ENCODE data around the gene CYBC1.
"Not testable (repeated sequence)": the region's sequence is repeated elsewhere in the genome, so short reads cannot be mapped to it uniquely, and the experiment has no call there.

CYBC1 gene

DNA sequence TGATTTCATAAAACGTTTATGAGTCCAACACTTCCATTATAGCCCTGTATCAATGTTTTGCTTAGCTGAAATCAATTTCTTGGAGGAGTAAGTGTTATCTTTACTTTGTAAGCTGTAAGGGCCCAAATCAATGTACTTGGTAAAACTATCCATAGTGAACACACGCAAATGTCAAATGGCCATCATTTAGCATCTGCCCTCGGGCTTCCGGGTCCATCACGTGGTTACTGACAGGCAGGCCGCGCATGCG is 7.3 kb upstream of the CYBC1 start:
- no peak for FAIRE-seq
- no peak for DNase-seq (ENCODE audit: insufficient read length)
- TF ChIP-seq TAF1 (IDR thresholded peaks at IDR 0.05; ENCODE audit: borderline replicate concordance, low read depth, low read length) (no peak; the same call in 1 of the 2 replicates), POLR2A (IDR thresholded peaks at IDR 0.05; ENCODE audit: low read depth, low read length) (no peak; the same call in 1 of the 2 replicates), POLR2AphosphoS5 (IDR thresholded peaks at IDR 0.05; ENCODE audit: low read depth, low read length) (no peak)

DNA sequence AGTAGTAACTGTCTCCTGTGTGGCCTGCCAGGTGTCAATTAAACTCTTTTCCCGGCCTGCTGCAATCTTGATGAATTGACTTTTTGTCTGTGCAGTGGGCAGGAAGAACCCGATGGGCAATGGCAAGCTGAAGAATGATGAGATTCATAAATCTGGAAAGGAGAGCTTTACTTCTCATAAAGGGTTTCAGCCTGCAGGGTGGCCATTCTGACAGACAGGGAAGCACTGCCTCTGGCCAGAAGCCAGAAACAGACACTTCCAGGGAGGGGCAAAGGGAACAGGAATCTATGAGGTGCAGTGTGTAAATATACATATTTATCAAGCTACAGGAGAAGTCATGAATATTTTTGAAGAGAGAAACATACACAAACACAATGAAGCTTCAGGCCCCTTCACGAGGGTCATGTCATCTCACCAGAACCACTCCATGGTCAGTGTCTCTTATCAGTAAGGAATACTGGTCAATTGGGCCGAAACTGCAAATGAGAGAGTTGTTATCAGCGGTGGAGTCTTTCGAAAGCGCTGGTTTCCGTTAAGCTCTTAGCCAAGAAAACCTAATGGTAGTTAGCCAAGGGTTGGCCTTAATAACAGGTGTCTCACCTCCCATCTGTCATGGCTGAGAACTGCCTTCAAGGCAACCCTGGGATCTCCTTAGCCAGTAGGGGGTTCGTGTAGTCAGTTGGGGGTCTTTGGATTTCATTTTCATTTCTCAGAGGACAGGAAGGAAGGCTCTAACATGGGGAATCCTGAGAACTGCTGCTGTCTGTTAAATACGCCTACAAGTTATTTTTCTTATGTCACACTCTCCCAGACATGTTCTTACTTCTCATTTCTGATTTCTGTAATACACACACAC is 6.7 kb upstream of the CYBC1 start:
- DNase-seq (ENCODE audit: insufficient read length), result no peak
- no peak for FAIRE-seq

GRCh38 chr17:82453706-82454105 is 3.2 kb upstream of the CYBC1 start:
- DNase-seq (ENCODE audit: insufficient read length); FAIRE-seq: not testable (repeated sequence)

More for the DNA sequence above, 6.7 kb upstream of the CYBC1 start:
- TF ChIP-seq TAF1 (IDR thresholded peaks at IDR 0.05; ENCODE audit: borderline replicate concordance, low read depth, low read length), result no peak
- no peak for TF ChIP-seq POLR2A (IDR thresholded peaks at IDR 0.05; ENCODE audit: low read depth, low read length)
- TF ChIP-seq POLR2AphosphoS5 (IDR thresholded peaks at IDR 0.05; ENCODE audit: low read depth, low read length), result no peak

DNA sequence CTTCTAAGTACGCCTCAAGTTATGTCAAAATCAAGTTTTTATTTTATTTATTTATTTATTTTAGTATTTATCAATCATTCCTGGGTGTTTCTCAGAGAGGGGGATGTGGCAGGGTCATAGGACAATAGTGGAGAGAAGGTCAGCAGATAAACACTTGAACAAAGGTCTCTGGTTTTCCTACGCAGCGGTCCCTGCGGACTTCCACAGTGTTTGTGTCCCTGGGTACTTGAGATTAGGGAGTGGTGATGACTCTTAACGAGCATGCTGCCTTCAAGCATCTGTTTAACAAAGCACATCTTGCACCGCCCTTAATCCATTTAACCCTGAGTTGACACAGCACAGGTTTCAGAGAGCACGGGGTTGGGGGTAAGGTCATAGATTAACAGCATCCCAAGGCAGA is 2.6 kb upstream of the CYBC1 start:
- not testable (repeated sequence) for DNase-seq (ENCODE audit: insufficient read length); FAIRE-seq

DNA sequence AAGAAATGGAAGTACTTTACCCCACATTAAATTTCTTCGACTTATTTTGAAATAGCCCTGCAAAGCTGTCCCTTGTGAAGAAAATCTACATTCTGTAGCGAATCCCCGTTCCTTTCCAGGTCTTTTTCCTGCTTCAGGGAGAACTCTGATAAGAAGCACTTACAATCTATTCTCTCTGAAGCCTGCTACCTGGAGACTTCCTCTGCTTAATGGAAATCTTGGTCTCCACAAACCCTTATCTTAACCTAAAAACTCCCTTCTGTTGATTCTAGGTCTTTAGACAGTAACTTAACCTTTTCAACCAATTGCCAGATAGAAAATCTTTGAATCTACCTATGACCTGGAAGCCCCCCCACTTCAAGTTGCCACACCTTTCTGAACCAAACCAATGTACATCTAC is 1.6 kb upstream of the CYBC1 start:
- TF ChIP-seq POLR2A (IDR thresholded peaks at IDR 0.05; ENCODE audit: low read depth, low read length) (no peak), TAF1 (IDR thresholded peaks at IDR 0.05; ENCODE audit: borderline replicate concordance, low read depth, low read length) (no peak), POLR2AphosphoS5 (IDR thresholded peaks at IDR 0.05; ENCODE audit: low read depth, low read length) (no peak)
- FAIRE-seq (no peak), DNase-seq (ENCODE audit: insufficient read length) (no peak)

- DNase-seq (ENCODE audit: insufficient read length) (no peak), FAIRE-seq (no peak)
- TF ChIP-seq TAF1 (IDR thresholded peaks at IDR 0.05; ENCODE audit: borderline replicate concordance, low read depth, low read length) (no peak), POLR2AphosphoS5 (IDR thresholded peaks at IDR 0.05; ENCODE audit: low read depth, low read length) (no peak), POLR2A (IDR thresholded peaks at IDR 0.05; ENCODE audit: low read depth, low read length) (no peak)
Measured at GRCh38 chr17:82449883-82450356, 632 bp downstream of the CYBC1 start.

DNA sequence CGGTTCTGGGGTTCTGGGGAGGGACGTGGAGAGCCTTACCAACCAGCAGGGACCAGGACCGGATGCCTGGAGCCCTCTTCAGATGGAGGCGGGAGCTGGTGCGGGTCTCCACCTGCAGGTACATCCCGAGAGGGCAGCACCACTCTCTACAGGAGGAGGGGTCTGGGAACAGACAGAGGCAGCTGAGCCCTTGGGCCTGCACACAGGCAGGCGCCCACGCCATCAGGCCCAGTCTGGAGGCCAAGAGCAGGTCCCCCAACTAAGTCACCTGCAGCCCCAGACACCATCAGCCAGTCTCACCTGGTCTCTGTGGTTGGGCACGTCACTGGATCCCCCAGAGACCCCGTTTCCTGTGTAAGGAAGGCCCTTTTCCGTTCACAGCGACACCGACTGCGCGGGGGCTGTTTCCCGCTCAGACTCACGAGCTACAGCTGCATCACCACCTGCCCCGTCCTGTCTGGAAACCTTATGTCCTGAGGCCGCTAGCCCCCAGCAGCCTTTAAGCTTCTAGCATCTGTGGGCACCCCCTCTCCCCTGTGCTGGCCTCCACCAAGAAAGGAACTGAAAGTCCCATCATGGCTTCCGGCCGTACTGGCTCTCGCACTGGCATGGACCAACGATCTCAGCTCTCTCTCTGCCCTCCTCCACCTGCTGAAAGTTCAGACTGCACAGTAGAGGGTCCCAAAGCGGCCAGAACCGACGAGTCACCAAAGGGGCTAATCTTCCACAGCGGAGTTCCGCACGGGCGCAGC is 1.2 kb downstream of the CYBC1 start:
- DNase-seq (ENCODE audit: insufficient read length) (peak; percentile 66), FAIRE-seq (peak; percentile 87)
- TF ChIP-seq TAF1 (IDR thresholded peaks at IDR 0.05; ENCODE audit: borderline replicate concordance, low read depth, low read length) (peak; percentile 66; the same call in 1 of the 2 replicates), POLR2A (IDR thresholded peaks at IDR 0.05; ENCODE audit: low read depth, low read length) (peak; percentile 95), POLR2AphosphoS5 (IDR thresholded peaks at IDR 0.05; ENCODE audit: low read depth, low read length) (peak; percentile 95)

- DNase-seq (ENCODE audit: insufficient read length) (no peak), FAIRE-seq (no peak)
- no peak for TF ChIP-seq TAF1 (IDR thresholded peaks at IDR 0.05; ENCODE audit: borderline replicate concordance, low read depth, low read length)
- no peak for TF ChIP-seq POLR2A (IDR thresholded peaks at IDR 0.05; ENCODE audit: low read depth, low read length)
- TF ChIP-seq POLR2AphosphoS5 (IDR thresholded peaks at IDR 0.05; ENCODE audit: low read depth, low read length), result no peak
Measured at GRCh38 chr17:82447876-82448275, 2.7 kb downstream of the CYBC1 start.

DNA sequence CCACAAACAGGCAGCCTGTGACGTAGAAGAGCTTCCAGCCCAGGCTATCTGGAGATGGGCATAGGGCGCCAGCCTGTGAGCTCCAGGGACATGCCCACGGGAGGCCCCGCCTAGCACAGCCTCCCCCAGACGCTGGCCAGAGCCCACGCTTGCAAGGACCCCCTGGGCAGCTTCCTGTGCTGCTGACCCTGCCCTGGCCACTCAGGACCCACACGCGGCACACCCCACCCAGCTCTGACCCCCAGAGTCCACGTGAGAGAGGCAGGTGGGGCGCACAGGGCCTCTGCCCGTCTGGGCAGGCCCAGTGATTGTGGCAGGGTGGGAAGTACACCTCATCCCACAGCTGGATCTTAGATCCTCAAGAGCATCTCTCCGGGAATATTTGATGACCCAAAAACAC is 3.9 kb downstream of the CYBC1 start:
- DNase-seq (ENCODE audit: insufficient read length), result no peak
- TF ChIP-seq TAF1 (IDR thresholded peaks at IDR 0.05; ENCODE audit: borderline replicate concordance, low read depth, low read length) (no peak), POLR2AphosphoS5 (IDR thresholded peaks at IDR 0.05; ENCODE audit: low read depth, low read length) (no peak), POLR2A (IDR thresholded peaks at IDR 0.05; ENCODE audit: low read depth, low read length) (no peak; the same call in 1 of the 2 replicates)
- no peak for FAIRE-seq

DNA sequence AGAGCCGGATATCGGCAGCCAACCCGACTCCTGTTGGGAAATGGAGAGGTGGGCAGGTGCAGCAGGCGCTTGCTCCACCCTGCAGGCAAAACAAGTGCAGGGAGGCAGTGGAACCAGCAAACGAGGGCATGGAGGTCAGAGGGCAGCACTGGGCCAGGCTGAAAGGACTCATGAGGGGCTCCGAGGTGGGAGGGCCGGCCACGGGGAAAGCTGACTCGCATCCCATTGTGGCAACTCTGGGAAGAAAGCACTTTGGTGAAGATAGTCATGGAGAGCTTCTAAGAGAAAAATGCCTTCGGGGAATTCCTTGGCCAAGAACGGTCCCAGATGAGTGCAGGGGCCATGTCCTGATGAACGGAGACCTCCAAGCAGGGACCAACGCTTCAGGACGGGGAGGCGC is 4.4 kb downstream of the CYBC1 start:
- DNase-seq (ENCODE audit: insufficient read length), result no peak
- FAIRE-seq, result no peak

DNA sequence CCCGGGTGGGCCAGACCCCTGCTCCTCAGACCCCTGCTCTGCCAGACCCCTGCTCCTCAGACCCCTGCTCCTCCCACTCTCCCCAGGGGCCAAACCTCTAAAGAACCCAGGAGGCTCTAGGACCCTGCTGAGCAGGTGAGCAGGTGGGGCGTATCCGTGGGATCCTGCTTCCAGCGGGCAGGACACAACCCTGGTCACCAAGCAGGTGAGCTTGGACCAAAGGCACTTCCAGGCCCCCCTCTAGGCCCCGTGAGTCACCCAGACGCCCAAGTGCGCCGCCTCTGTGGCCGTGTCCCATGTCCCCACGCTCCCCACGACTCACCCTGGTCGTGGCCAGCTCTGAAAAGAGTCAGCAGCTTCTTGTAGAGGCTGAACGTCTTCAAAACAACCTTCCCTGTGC is 5.0 kb downstream of the CYBC1 start:
- TF ChIP-seq POLR2A (IDR thresholded peaks at IDR 0.05; ENCODE audit: low read depth, low read length) (no peak), TAF1 (IDR thresholded peaks at IDR 0.05; ENCODE audit: borderline replicate concordance, low read depth, low read length) (no peak), POLR2AphosphoS5 (IDR thresholded peaks at IDR 0.05; ENCODE audit: low read depth, low read length) (no peak)
- FAIRE-seq (peak; percentile 77), DNase-seq (ENCODE audit: insufficient read length) (no peak)

More for the DNA sequence above, 4.4 kb downstream of the CYBC1 start:
- no peak for TF ChIP-seq POLR2A (IDR thresholded peaks at IDR 0.05; ENCODE audit: low read depth, low read length)
- no peak for TF ChIP-seq TAF1 (IDR thresholded peaks at IDR 0.05; ENCODE audit: borderline replicate concordance, low read depth, low read length)
- TF ChIP-seq POLR2AphosphoS5 (IDR thresholded peaks at IDR 0.05; ENCODE audit: low read depth, low read length), result no peak

- no peak for TF ChIP-seq TAF1 (IDR thresholded peaks at IDR 0.05; ENCODE audit: borderline replicate concordance, low read depth, low read length)
- TF ChIP-seq POLR2AphosphoS5 (IDR thresholded peaks at IDR 0.05; ENCODE audit: low read depth, low read length), result no peak
- no peak for TF ChIP-seq POLR2A (IDR thresholded peaks at IDR 0.05; ENCODE audit: low read depth, low read length)
- DNase-seq (ENCODE audit: insufficient read length) (no peak), FAIRE-seq (no peak)
Measured at GRCh38 chr17:82444941-82445521, 5.5 kb downstream of the CYBC1 start.

All from GM12892 (cell line).